COLO668 (cell line): Measurements from ENCODE around the gene PLXNC1.

ENCODE experiments used
- DNase-seq: peaks from one replicate; lab custom pipeline; 2025; ENCODE audit not compliant: unreplicated experiment; lab: John Stamatoyannopoulos, UW

Gene PLXNC1

DNA sequence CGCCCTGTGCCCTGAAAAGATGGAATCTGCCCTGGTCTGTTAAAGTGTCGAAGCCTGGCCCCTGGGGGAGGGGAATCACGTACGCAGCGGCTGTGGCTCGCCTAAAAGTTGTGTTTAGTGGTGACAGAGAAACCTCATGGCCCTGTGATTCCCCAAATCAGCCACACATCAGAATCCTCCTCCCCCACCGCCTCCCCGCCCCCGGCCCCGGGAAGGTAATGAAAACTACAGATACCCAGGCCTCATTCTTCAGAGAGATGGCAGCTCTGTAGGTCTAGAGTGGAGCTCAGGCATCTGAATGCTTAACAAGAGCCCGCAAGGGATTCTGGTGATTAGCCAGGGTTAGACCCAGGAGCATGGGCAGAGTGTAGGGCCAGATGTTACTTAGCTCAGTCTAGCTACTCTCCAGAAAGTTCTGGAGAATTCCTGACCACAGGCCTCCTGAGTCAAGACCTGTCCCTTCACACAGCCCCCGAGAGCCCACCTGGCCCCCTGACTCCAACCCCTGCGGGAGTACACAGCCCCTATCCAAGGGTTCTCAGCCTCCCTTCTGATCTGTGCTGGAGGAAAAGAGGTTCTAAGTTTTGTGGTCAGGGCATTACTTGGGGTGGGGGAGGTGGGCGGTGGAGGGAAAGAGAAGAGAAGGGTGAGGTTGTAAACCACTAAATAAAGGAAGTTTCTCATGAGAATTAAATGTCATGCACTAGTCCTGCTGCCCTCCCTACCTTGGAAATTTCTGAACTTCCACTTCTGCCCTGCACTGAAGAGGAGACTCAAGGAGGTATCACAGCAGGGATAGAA lies 114.8 kb downstream of the PLXNC1 start:
- DNase-seq = no peak

DNA sequence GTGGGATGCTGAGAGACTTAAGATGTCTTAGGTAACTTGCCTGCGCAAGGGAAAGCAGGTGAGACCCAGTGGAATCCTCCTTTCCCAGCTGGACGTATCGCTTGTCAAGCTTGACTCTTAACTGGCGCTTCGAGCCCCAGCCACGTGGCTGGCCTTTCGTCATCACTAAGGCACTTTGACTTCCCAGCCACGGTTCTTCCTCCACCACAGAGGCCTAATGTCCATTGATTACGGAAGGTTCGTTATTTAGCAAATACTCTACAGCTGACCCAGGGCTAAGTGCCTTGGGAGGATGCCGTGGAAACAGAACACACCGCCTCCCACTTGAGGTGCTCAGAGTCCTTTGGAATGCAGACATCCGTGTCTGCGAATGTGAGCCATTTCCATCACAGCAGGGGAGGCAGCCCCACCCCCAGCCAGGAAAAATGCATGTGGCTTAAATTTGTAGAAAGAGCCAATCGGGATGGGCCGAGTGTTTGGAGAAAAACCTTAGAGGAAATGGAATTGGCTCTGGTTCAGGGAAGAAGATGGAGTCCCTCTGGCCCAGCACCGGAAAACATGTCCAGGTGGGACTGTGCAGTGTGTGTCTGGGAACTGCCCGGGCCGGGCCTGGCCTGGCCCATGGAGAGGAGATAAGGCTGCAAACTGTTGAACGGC lies 115.7 kb downstream of the PLXNC1 start:
- DNase-seq = no peak

DNA sequence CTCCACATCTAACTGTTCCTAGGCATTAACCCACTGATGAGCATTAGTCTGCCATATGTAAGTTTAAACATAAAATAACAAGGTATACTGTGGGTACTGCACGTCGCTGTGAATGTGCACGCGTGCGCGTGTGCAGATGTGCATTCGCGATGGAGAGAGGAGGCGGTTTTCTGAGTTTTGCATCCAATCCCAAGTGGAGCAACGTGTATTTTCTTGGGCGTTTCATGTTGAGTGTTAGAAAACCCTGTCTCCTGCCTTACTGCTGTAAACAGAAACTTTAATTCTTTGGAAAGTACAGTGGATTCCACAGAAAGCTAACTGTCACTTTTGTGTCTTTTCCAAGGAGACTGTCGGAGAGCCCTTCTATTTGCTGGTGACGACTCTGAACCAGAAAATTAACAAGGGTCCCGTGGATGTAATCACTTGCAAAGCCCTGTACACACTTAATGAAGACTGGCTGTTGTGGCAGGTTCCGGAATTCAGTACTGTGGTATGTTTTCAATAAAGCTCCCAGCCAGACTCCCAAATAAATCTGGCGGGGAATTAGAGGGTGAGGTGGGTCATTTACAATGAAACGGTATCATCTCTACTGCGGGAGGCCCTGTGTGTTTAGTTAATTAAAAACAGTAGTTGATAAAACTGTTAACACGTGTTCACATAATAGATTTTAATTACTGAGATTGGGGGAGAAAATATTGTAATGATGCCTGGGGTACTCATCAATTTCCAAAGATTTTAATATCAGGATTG lies 116.5 kb downstream of the PLXNC1 start:
- DNase-seq = no peak

DNA sequence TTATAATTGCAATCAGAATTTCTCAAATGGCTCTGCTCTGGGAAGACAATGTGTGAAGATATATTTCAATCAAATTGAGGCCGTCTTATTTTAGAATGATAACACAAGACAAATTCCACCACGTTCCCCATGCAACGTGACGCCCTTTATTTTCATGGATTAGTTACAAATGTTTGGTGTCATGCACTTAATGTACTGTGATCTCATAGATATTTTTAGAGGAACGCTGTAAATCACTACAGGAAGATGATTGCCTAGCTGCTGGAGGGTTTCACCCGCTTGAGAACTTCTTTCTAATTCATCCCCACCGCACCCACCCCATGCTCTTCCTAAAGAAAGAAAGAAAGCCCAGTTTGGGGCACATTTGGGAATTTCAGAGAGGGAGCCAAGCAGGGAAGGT lies 117.2 kb downstream of the PLXNC1 start:
- DNase-seq = no peak

GRCh38 chr12:94265966-94266745 lies 117.8 kb downstream of the PLXNC1 start:
- no peak for DNase-seq

DNA sequence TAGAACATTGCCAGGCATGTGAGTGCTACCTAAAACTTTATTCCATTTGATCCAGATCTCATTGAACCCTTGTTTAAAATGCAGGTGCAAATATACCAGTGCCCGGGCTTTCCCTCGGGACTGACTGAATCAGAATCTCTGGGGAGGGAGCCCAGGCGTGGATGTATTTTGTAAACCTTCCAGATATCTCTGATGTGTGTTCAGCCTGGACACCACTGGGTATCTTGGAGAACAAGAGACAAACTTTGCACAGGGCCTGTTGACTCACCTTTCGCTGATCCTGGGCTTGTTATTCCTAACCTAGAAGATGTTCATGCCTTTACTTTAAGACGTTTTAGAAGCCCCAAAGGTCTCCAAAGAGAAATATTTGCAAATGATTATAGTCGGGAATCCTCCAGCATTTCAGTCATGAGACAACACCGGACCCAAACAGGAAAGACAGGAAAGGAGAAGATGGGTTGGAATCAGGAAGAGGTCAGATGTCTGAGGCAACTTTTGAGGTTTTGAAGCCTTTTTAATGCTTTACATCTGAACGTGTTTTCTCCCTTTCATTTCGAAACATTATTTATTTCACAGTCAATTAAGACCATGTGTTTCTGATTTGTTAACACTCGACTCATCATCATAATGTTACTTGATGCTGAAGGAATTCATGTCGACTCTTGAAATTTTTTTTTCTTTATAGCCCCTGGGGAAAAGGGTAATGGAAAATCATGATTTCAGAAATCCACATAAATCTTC lies 118.6 kb downstream of the PLXNC1 start:
- no peak for DNase-seq

- DNase-seq = no peak
Measured at GRCh38 chr12:94267537-94267872, 119.1 kb downstream of the PLXNC1 start.

- no peak for DNase-seq
Measured at GRCh38 chr12:94267921-94268471, 119.6 kb downstream of the PLXNC1 start.

DNA sequence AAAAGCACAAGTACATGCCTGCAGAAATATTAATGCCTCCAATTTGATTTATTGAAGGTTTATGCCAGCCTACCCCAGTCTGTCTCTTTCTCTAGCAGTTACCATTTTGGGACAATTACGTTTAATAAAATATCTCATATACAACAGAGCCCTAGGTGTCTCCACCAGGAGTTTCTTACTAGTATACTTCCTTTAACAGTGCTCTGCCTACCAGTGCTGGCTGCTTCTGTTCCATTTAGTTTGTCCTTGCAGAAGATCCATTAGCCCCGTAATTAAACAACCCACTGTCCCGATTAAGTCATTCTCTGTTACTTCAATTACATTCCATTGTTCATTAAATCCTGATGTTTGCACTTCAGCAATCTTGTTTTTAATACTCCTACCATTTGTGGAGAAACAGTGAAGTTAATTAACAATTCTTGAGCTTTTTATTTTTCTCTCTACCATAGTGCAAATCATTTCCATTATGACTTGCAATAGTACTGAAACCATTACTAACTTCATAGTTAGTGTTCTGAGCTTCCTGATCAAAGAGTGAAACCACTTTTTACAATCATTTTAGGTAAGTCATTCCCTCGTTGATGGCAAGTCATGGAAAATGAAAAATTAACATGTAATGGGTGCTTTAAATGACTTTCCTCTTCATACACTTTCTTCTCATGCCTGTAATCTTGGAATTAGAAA lies 121.1 kb downstream of the PLXNC1 start:
- no peak for DNase-seq

DNA sequence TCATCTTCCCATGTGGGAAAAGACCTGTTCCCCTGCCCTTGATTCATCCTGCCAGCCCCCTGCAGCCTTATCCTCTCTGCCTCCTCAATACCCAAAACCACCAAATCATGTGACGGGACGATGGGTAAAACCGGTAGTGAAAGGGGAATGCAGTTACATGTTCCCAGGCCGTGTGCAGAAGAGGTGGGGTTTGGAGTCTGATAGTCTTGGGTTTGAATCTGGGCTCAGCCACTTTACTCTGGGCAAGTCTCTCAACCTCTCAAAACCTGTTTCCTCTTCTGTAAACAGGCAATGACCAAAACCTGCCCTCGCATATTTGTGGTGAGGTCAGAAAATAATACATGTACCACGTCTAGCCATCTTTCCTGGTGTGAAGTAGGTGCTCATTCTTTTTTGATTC lies 123.0 kb downstream of the PLXNC1 start:
- DNase-seq = no peak

DNA sequence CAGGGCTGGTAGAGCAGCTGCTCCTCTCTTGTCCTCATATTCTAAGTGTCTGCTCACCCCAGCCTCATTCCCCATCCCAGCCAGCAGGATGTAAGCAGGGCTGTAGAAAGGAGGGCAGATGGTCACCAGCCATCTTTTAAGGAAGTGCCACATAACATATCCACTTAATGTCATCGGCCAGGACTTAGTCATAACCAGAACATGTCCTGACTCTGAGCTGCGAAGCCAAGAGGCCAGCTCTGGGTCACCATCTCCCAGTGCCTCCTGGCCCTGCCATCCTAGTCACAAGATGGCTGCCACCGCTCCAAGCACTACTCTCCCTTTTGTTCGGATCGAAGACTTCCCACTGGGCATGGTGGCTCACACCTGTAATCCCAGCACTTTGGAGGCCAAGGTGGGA lies 123.9 kb downstream of the PLXNC1 start:
- DNase-seq = no peak

GRCh38 chr12:94273272-94273671 lies 124.9 kb downstream of the PLXNC1 start:
- no peak for DNase-seq

DNA sequence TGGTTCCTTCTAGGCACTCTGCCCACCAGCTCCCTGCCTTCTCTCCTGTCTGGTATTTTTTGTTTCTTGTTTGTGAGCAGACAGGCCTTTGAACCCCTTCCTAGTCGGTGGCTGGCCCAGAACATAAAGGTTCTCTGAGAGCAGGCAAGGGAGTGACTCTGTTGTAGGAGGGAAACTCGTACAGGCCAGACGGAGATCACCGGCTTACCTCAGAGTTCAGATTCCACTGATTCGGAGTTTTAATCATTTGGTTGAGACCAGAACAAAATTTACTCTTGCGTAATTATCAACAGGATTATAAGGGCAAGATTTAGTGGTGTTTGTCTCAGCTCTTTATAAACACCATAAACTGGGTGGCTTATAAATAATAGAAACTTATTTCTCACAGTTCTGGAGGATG lies 128.3 kb downstream of the PLXNC1 start:
- no peak for DNase-seq

- no peak for DNase-seq
Measured at GRCh38 chr12:94277426-94278000, 129.1 kb downstream of the PLXNC1 start.

DNA sequence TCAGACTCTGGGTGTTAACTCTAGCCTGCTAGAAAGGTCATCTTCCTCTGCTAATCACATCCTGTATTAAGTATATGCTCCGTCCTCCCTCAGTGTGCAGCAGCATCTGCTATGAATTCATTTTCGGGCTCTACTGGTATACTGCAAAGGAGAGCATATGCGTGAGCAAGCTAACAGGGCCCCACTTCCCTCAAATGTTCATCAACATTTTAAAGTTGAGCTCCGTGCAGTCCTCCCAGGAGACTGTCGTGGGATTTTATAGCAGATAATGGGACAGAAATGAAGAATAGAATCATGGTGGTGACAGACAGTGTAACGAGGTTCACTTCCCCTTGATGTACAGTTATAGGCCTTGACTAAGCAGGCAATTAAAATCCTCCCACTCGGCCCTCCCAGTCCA lies 131.7 kb downstream of the PLXNC1 start:
- DNase-seq = no peak

GRCh38 chr12:94282675-94283074 lies 134.3 kb downstream of the PLXNC1 start:
- DNase-seq = no peak

DNA sequence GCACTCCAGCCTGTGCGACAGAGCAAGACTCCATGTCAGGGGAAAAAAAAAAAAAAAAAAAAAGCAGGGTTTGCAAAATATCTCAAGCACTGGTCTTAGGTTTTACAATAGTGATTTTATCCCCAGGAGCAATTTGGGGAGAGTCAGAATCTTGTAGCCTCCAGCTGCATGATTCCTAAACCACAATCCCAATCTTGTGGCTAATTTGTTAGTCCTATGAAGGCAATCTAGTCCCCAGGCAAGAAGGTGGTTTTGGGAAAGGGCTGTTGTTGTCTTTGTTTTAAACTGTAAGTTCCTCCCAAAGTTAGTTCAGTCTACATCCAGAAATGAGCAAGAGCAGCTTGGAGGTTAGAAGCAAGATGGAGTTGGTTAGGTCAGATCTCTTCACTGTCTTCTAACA lies 135.7 kb downstream of the PLXNC1 start:
- no peak for DNase-seq

- no peak for DNase-seq
Measured at GRCh38 chr12:94284859-94285258, 136.5 kb downstream of the PLXNC1 start.

DNA sequence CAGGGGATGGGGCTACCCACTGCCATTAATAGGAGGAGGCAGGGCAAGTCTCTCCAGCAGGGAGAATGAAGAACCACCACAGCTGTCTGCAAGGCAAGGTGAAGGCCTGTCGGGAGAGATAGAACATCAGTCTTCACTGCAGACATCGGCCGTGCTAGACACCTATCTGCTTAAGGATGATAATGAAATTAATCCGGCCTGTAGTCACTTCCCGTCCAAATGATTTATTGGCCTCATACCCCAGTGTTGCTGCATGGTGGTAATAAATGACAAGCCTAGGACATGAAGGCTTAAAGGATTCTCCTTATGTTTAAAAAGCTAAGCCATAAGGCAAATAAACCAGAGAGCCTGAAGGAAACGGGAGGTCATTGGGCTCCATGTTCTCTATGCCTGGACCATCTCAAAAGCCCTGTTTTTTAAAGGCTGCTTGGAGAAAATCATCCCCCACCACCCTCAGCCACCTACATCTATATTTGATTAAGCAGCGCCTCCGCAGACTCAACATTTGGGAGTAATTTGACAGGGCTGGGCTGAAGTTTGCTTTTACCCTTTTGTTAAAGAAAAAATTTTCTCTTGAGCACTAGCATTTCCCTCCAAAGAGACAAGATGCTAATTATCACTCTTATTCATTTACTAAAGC lies 137.7 kb downstream of the PLXNC1 start:
- no peak for DNase-seq
